DMS79 (cell line): Measurements from ENCODE around the gene PEMT.

ENCODE experiments used
- DNase-seq: peaks from one replicate; lab custom pipeline; 2025; lab: John Stamatoyannopoulos, UW

PEMT gene

GRCh38 chr17:17570798-17571716 lies 20.5 kb downstream of the PEMT start:
- no peak for DNase-seq

- no peak for DNase-seq
Observed at GRCh38 chr17:17570140-17570797, 21.2 kb downstream of the PEMT start.

- no peak for DNase-seq
Observed at GRCh38 chr17:17569691-17570090, 21.8 kb downstream of the PEMT start.

- no peak for DNase-seq
Observed at GRCh38 chr17:17568772-17569195, 22.7 kb downstream of the PEMT start.

- DNase-seq = peak; percentile 68
Observed at GRCh38 chr17:17567631-17568030, 23.9 kb downstream of the PEMT start.

GRCh38 chr17:17566896-17567513 lies 24.5 kb downstream of the PEMT start:
- DNase-seq = no peak

- DNase-seq = peak; percentile 51
Observed at GRCh38 chr17:17565471-17566339, 25.8 kb downstream of the PEMT start.

- DNase-seq = no peak
Observed at GRCh38 chr17:17564896-17565295, 26.6 kb downstream of the PEMT start.

- DNase-seq = no peak
Observed at GRCh38 chr17:17564323-17564722, 27.2 kb downstream of the PEMT start.

- DNase-seq = no peak
Observed at GRCh38 chr17:17563530-17563929, 28.0 kb downstream of the PEMT start.

- no peak for DNase-seq
Observed at GRCh38 chr17:17562146-17562511, 29.4 kb downstream of the PEMT start.

GRCh38 chr17:17561408-17562145 lies 29.9 kb downstream of the PEMT start:
- DNase-seq = peak; percentile 78

GRCh38 chr17:17560975-17561374 lies 30.5 kb downstream of the PEMT start:
- DNase-seq = no peak

GRCh38 chr17:17560167-17560566 lies 31.3 kb downstream of the PEMT start:
- no peak for DNase-seq

- DNase-seq = no peak
Observed at GRCh38 chr17:17559164-17559563, 32.3 kb downstream of the PEMT start.

GRCh38 chr17:17558431-17558830 lies 33.1 kb downstream of the PEMT start:
- DNase-seq = no peak

- DNase-seq = no peak
Observed at GRCh38 chr17:17557796-17558195, 33.7 kb downstream of the PEMT start.

- peak; percentile 37 for DNase-seq
Observed at GRCh38 chr17:17556671-17557070, 34.8 kb downstream of the PEMT start.

- no peak for DNase-seq
Observed at GRCh38 chr17:17555906-17556305, 35.6 kb downstream of the PEMT start.

GRCh38 chr17:17555151-17555550 lies 36.4 kb downstream of the PEMT start:
- no peak for DNase-seq

- DNase-seq = no peak
Observed at GRCh38 chr17:17554266-17554665, 37.2 kb downstream of the PEMT start.
